Activated T-helper 2 cell treated with anti-CD3 and anti-CD28 coated beads, Interferon-gamma antibody, Interleukin-2, Interleukin-4, amounts not matched to agents 10 μg/mL and 5 μg/mL and 100 μg/mL, durations not matched to agents 14 hours and 24 hours and 36 hours (primary cell): ENCODE measurements around the gene CCDC170. TPM values are rescaled to one million over a fixed set of nuclear protein-coding genes. Genes with fewer than 3 reads are reported as not detected.

ENCODE experiments used
- DNase-seq: peaks from one replicate; pipeline ENCODE4 v3.0.0; 2021; ENCODE audit warnings: low spot score
- H3K27ac Mint-ChIP-seq: one replicate; pipeline ENCODE4 v1.8.0; 2021; ENCODE audit warnings: mixed read lengths
- H3K27me3 Mint-ChIP-seq: one replicate; pipeline ENCODE4 v1.8.0; 2021; ENCODE audit warnings: low read depth, mixed read lengths
- H3K36me3 Mint-ChIP-seq: one replicate; pipeline ENCODE4 v1.8.0; 2021; ENCODE audit warnings: low read depth, mixed read lengths
- H3K4me1 Mint-ChIP-seq: one replicate; pipeline ENCODE4 v1.8.0; 2021; ENCODE audit warnings: low read depth, mixed read lengths
- H3K4me3 Mint-ChIP-seq: one replicate; pipeline ENCODE4 v1.8.0; 2021; ENCODE audit warnings: low read depth, mild to moderate bottlenecking, moderate library complexity, mixed read lengths
- H3K9me3 Mint-ChIP-seq: one replicate; pipeline ENCODE4 v1.8.0; 2021; ENCODE audit warnings: mixed read lengths
- intact Hi-C: fragments of 100-400 bp; cut with micrococcal nuclease; formaldehyde crosslinking; loops from one replicate; pipeline ENCODE4 v1.15.1; 2023
- total RNA-seq: library from RNA; stranded (reverse); gene quantifications from 2 replicates; pipeline ENCODE4 v1.2.3, GENCODE V29; 2022

Gene CCDC170
- total RNA-seq, 1 donor from 2014 or later, result not detected

GRCh38 chr6:151633526-151634335, 139.9 kb downstream of the CCDC170 start:
- Mint-ChIP-seq H3K27ac (no peak overlapping the region), H3K27me3 (peaks cover 1% of the 10 kb centered on the region), H3K4me3 (no peak overlapping the region), H3K36me3 (no peaks in the 10 kb centered on the region), H3K4me1 (no peaks in the 10 kb centered on the region), H3K9me3 (no peaks in the 10 kb centered on the region)
- DNase-seq, result no peak
- intact Hi-C loops, result no loop called here

- Mint-ChIP-seq H3K27me3 (peaks cover 1% of the 10 kb centered on the region), H3K27ac (no peak overlapping the region), H3K4me1 (no peaks in the 10 kb centered on the region), H3K4me3 (no peak overlapping the region), H3K9me3 (no peaks in the 10 kb centered on the region), H3K36me3 (no peaks in the 10 kb centered on the region)
- intact Hi-C loops, result no loop called here
- DNase-seq, result no peak
These were observed 140.5 kb downstream of the CCDC170 start for GRCh38 chr6:151634336-151634720.

GRCh38 chr6:151635741-151636140, 141.9 kb downstream of the CCDC170 start:
- Mint-ChIP-seq H3K27ac (no peak overlapping the region), H3K9me3 (no peaks in the 10 kb centered on the region), H3K27me3 (peaks cover 1% of the 10 kb centered on the region), H3K4me1 (no peaks in the 10 kb centered on the region), H3K36me3 (no peaks in the 10 kb centered on the region), H3K4me3 (no peak overlapping the region)
- DNase-seq, result no peak
- intact Hi-C loops, result no loop called here

GRCh38 chr6:151637814-151638213, 144.0 kb downstream of the CCDC170 start:
- no peak overlapping the region for H3K4me3 Mint-ChIP-seq
- no peak for DNase-seq
- no peaks in the 10 kb centered on the region for H3K36me3 Mint-ChIP-seq
- intact Hi-C loops, result no loop called here
- H3K9me3 Mint-ChIP-seq, result no peaks in the 10 kb centered on the region
- peaks cover 3% of the 10 kb centered on the region for H3K27me3 Mint-ChIP-seq
- H3K4me1 Mint-ChIP-seq, result no peaks in the 10 kb centered on the region
- no peak overlapping the region for H3K27ac Mint-ChIP-seq

- Mint-ChIP-seq H3K27ac (no peak overlapping the region), H3K9me3 (no peaks in the 10 kb centered on the region), H3K4me3 (no peak overlapping the region), H3K4me1 (no peaks in the 10 kb centered on the region), H3K36me3 (no peaks in the 10 kb centered on the region), H3K27me3 (peaks cover 10% of the 10 kb centered on the region)
- intact Hi-C loops, result no loop called here
- DNase-seq, result no peak
These were observed 145.9 kb downstream of the CCDC170 start for GRCh38 chr6:151639750-151640149.

- Mint-ChIP-seq H3K27me3 (peaks cover 19% of the 10 kb centered on the region), H3K4me1 (no peaks in the 10 kb centered on the region), H3K9me3 (no peaks in the 10 kb centered on the region), H3K36me3 (no peaks in the 10 kb centered on the region), H3K4me3 (no peak overlapping the region), H3K27ac (no peak overlapping the region)
- intact Hi-C loops, result no loop called here
- DNase-seq, result no peak
These were observed 147.2 kb downstream of the CCDC170 start for GRCh38 chr6:151641028-151641427.

- no peaks in the 10 kb centered on the region for H3K36me3 Mint-ChIP-seq
- DNase-seq, result no peak
- H3K9me3 Mint-ChIP-seq, result no peaks in the 10 kb centered on the region
- no peak overlapping the region for H3K27ac Mint-ChIP-seq
- no peaks in the 10 kb centered on the region for H3K4me1 Mint-ChIP-seq
- H3K27me3 Mint-ChIP-seq, result peaks cover 25% of the 10 kb centered on the region
- H3K4me3 Mint-ChIP-seq, result no peak overlapping the region
- intact Hi-C loops, result no loop called here
These were observed 154.3 kb downstream of the CCDC170 start for GRCh38 chr6:151647976-151648639.

- no peaks in the 10 kb centered on the region for H3K4me1 Mint-ChIP-seq
- no peak for DNase-seq
These were observed 156.0 kb downstream of the CCDC170 start for GRCh38 chr6:151649835-151650234.

GRCh38 chr6:151651639-151652038, 157.8 kb downstream of the CCDC170 start:
- Mint-ChIP-seq H3K36me3 (no peaks in the 10 kb centered on the region), H3K4me1 (no peaks in the 10 kb centered on the region), H3K9me3 (peaks cover 12% of the 10 kb centered on the region), H3K4me3 (no peak overlapping the region), H3K27me3 (peaks cover 5% of the 10 kb centered on the region), H3K27ac (no peak overlapping the region)
- no peak for DNase-seq
- intact Hi-C loops, result no loop called here

More at GRCh38 chr6:151649835-151650234, 156.0 kb downstream of the CCDC170 start:
- Mint-ChIP-seq H3K36me3 (no peaks in the 10 kb centered on the region), H3K27ac (no peak overlapping the region), H3K27me3 (peaks cover 18% of the 10 kb centered on the region), H3K4me3 (no peak overlapping the region), H3K9me3 (peaks cover 6% of the 10 kb centered on the region)
- intact Hi-C loops, result no loop called here

GRCh38 chr6:151652325-151652724, 158.5 kb downstream of the CCDC170 start:
- H3K4me3 Mint-ChIP-seq, result no peak overlapping the region
- no peaks in the 10 kb centered on the region for H3K36me3 Mint-ChIP-seq
- intact Hi-C loops, result no loop called here
- H3K4me1 Mint-ChIP-seq, result no peaks in the 10 kb centered on the region
- H3K27ac Mint-ChIP-seq, result no peak overlapping the region
- H3K27me3 Mint-ChIP-seq, result peaks cover 2% of the 10 kb centered on the region
- no peak for DNase-seq
- peaks cover 12% of the 10 kb centered on the region for H3K9me3 Mint-ChIP-seq

- intact Hi-C loops, result no loop called here
- peaks cover 2% of the 10 kb centered on the region for H3K27me3 Mint-ChIP-seq
- H3K27ac Mint-ChIP-seq, result no peak overlapping the region
- H3K4me1 Mint-ChIP-seq, result no peaks in the 10 kb centered on the region
- no peak overlapping the region for H3K4me3 Mint-ChIP-seq
- DNase-seq, result no peak
- peaks cover 12% of the 10 kb centered on the region for H3K9me3 Mint-ChIP-seq
- H3K36me3 Mint-ChIP-seq, result no peaks in the 10 kb centered on the region
These were observed 161.3 kb downstream of the CCDC170 start for GRCh38 chr6:151655099-151655498.

GRCh38 chr6:151656392-151656791, 162.6 kb downstream of the CCDC170 start:
- intact Hi-C loops, result no loop called here
- Mint-ChIP-seq H3K4me3 (no peak overlapping the region), H3K27ac (no peak overlapping the region), H3K27me3 (no peaks in the 10 kb centered on the region), H3K9me3 (peaks cover 12% of the 10 kb centered on the region), H3K36me3 (no peaks in the 10 kb centered on the region), H3K4me1 (no peaks in the 10 kb centered on the region)
- DNase-seq, result no peak

- H3K9me3 Mint-ChIP-seq, result peaks cover 12% of the 10 kb centered on the region
These were observed 164.3 kb downstream of the CCDC170 start for GRCh38 chr6:151658091-151658490.

More at GRCh38 chr6:151658091-151658490, 164.3 kb downstream of the CCDC170 start:
- no peak for DNase-seq
- intact Hi-C loops, result no loop called here
- H3K4me3 Mint-ChIP-seq, result no peak overlapping the region
- H3K27ac Mint-ChIP-seq, result no peak overlapping the region
- no peaks in the 10 kb centered on the region for H3K27me3 Mint-ChIP-seq
- H3K4me1 Mint-ChIP-seq, result no peaks in the 10 kb centered on the region
- no peaks in the 10 kb centered on the region for H3K36me3 Mint-ChIP-seq
